HEK293T (cell line): Measurements from ENCODE around the gene SLC22A15.
"Not testable (repeated sequence)": the region's sequence is repeated elsewhere in the genome, so short reads cannot be mapped to it uniquely, and the experiment has no call there.

Experiments used
- CTCF ChIA-PET: fragments of 350-600 bp; formaldehyde crosslinking; extraction: SDS; loops from one replicate; lab custom pipeline; 2021; ENCODE audit warnings: antibody characterized with exemption, inconsistent platforms; lab: Yijun Ruan, JAX
- POLR2A ChIA-PET: fragments of 350-600 bp; formaldehyde crosslinking; extraction: SDS; loops from one replicate; lab custom pipeline; 2020; ENCODE audit warnings: antibody characterized with exemption, inconsistent platforms; lab: Yijun Ruan, JAX
- DNase-seq: peaks from one replicate; pipeline ENCODE4 v3.0.0; 2012; ENCODE audit warnings: mixed read lengths; ENCODE audit errors: extremely low spot score
- ARNT ChIP-seq: fragments of 450-650 bp; IDR thresholded peaks from 2 replicates; pipeline ENCODE4 v1.6.1; 2017; ENCODE audit warnings: mild to moderate bottlenecking
- BHLHE40 ChIP-seq: fragments of 450-650 bp; IDR thresholded peaks from 2 replicates; pipeline ENCODE4 v1.6.1; 2016; ENCODE audit warnings: mild to moderate bottlenecking, moderate library complexity, borderline replicate concordance
- CTBP1 ChIP-seq: fragments of 450-650 bp; IDR thresholded peaks from 2 replicates; pipeline ENCODE4 v1.6.1; 2016; ENCODE audit warnings: borderline replicate concordance
- ELF4 ChIP-seq: fragments of 450-650 bp; IDR thresholded peaks from 2 replicates; pipeline ENCODE4 v1.6.1; 2017; ENCODE audit warnings: antibody characterized with exemption
- FOXA1 ChIP-seq: fragments of 450-650 bp; IDR thresholded peaks from 2 replicates; pipeline ENCODE4 v1.6.1; 2016; ENCODE audit warnings: mild to moderate bottlenecking
- FOXK2 ChIP-seq: fragments of 450-650 bp; IDR thresholded peaks from 2 replicates; pipeline ENCODE4 v1.6.1; 2016; ENCODE audit warnings: mild to moderate bottlenecking
- FOXM1 ChIP-seq: fragments of 450-650 bp; IDR thresholded peaks from 2 replicates; pipeline ENCODE4 v1.6.1; 2017; ENCODE audit warnings: mild to moderate bottlenecking, borderline replicate concordance
- HDGF ChIP-seq: fragments of 450-650 bp; IDR thresholded peaks from 2 replicates; pipeline ENCODE4 v1.6.1; 2017; ENCODE audit warnings: antibody characterized with exemption, borderline replicate concordance
- L3MBTL2 ChIP-seq: fragments of 450-650 bp; conservative IDR thresholded peaks from 2 replicates; pipeline ENCODE4 v1.6.1; 2016; ENCODE audit warnings: mild to moderate bottlenecking
- LEF1 ChIP-seq: fragments of 450-650 bp; IDR thresholded peaks from 2 replicates; pipeline ENCODE4 v1.6.1; 2017; ENCODE audit warnings: mild to moderate bottlenecking, borderline replicate concordance
- NFRKB ChIP-seq: fragments of 450-650 bp; IDR thresholded peaks from 2 replicates; pipeline ENCODE4 v1.6.1; 2016; ENCODE audit warnings: mild to moderate bottlenecking, moderate library complexity
- PKNOX1 ChIP-seq: fragments of 450-650 bp; IDR thresholded peaks from 2 replicates; pipeline ENCODE4 v1.6.1; 2016
- SP1 ChIP-seq: fragments of 450-650 bp; IDR thresholded peaks from 2 replicates; pipeline ENCODE4 v1.6.1; 2017
- SUZ12 ChIP-seq: fragments of 450-650 bp; IDR thresholded peaks from 2 replicates; pipeline ENCODE4 v1.6.1; 2016; ENCODE audit warnings: mild to moderate bottlenecking
- TARDBP ChIP-seq: fragments of 450-650 bp; IDR thresholded peaks from 2 replicates; pipeline ENCODE4 v1.6.1; 2016
- ZNF384 ChIP-seq: fragments of 450-650 bp; IDR thresholded peaks from 2 replicates; pipeline ENCODE4 v1.6.1; 2016

SLC22A15 gene

GRCh38 chr1:116036255-116036654 lies 59.9 kb downstream of the SLC22A15 start:
- TF ChIP-seq PKNOX1 = no peak
- no peak for TF ChIP-seq ARNT
- TF ChIP-seq L3MBTL2 = no peak
- no peak for DNase-seq
- ChIA-PET POLR2A (no interaction called here), CTCF (no interaction called here)

- TF ChIP-seq HDGF (no peak), SP1 (no peak), ELF4 (no peak), LEF1 (no peak), NFRKB (no peak), FOXA1 (no peak), FOXK2 (no peak), L3MBTL2 (no peak), PKNOX1 (no peak)
- POLR2A ChIA-PET = no interaction called here
- no peak for DNase-seq
- CTCF ChIA-PET = no interaction called here
Measured at GRCh38 chr1:116038679-116039078, 62.4 kb downstream of the SLC22A15 start.

- CTCF ChIA-PET = no interaction called here
- TF ChIP-seq CTBP1 (no peak), NFRKB (no peak), ARNT (no peak), LEF1 (no peak), FOXM1 (no peak), TARDBP (no peak), FOXA1 (no peak), HDGF (no peak), ZNF384 (no peak), PKNOX1 (no peak)
- POLR2A ChIA-PET = no interaction called here
- DNase-seq = no peak
Measured at GRCh38 chr1:116044071-116044470, 67.8 kb downstream of the SLC22A15 start.

- DNase-seq, CTCF ChIA-PET, POLR2A ChIA-PET: not testable (repeated sequence)
Measured at GRCh38 chr1:116046933-116047332, 70.6 kb downstream of the SLC22A15 start.

- POLR2A ChIA-PET, CTCF ChIA-PET, DNase-seq: not testable (repeated sequence)
Measured at GRCh38 chr1:116051896-116052295, 75.6 kb downstream of the SLC22A15 start.

- CTCF ChIA-PET = no interaction called here
- DNase-seq = no peak
- POLR2A ChIA-PET = no interaction called here
- TF ChIP-seq FOXK2 (no peak), CTBP1 (no peak), TARDBP (no peak), PKNOX1 (no peak), L3MBTL2 (no peak), LEF1 (no peak), ELF4 (no peak), BHLHE40 (no peak), NFRKB (no peak), SP1 (no peak), ZNF384 (no peak), ARNT (no peak), FOXM1 (no peak), FOXA1 (no peak), SUZ12 (no peak), HDGF (no peak)
Measured at GRCh38 chr1:116062201-116062600, 85.9 kb downstream of the SLC22A15 start.

- TF ChIP-seq NFRKB = no peak
- TF ChIP-seq LEF1 = no peak
- no peak for TF ChIP-seq FOXK2
- no peak for TF ChIP-seq FOXA1
- no peak for TF ChIP-seq SUZ12
- no peak for TF ChIP-seq ARNT
- TF ChIP-seq SP1 = no peak
- no peak for DNase-seq
- ChIA-PET CTCF (no interaction called here), POLR2A (no interaction called here)
Measured at GRCh38 chr1:116064616-116065015, 88.3 kb downstream of the SLC22A15 start.
